Stimulated activated CD8-positive, alpha-beta memory T cell treated with anti-CD3 and anti-CD28 coated beads, Interleukin-4, amount 100 ng/mL, for 48 hours (primary cell): ENCODE measurements around the gene GUCY1A1.

ENCODE experiments used
- DNase-seq: peaks from one replicate; pipeline ENCODE4 v3.0.0-alpha.2; 2020

GUCY1A1 gene

GRCh38 chr4:155745984-155746383 is 79.3 kb downstream of the GUCY1A1 start:
- no peak for DNase-seq

GRCh38 chr4:155748039-155748438 is 81.4 kb downstream of the GUCY1A1 start:
- no peak for DNase-seq

DNA sequence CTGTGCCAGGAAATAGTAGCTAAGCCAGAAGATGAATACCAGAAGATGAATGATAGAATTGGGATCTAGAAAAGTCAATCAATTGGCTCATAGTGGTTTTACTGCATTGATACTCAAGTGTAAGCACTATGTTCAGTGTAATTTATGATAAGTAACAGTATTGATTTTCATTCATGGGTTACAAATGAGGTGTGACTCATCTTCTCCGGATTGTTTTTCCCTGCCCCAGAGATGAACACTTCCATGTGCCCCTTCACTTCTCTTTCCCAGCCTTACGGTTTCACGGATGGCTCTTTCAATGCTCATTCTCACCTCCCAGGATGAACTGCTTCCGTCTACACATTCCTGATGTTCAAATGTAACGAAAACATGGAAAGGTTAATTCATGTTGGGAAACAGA is 82.4 kb downstream of the GUCY1A1 start:
- no peak for DNase-seq

- DNase-seq: no peak
These were observed 84.9 kb downstream of the GUCY1A1 start for GRCh38 chr4:155751569-155751968.

- DNase-seq: no peak
These were observed 91.2 kb downstream of the GUCY1A1 start for GRCh38 chr4:155757745-155758265.

DNA sequence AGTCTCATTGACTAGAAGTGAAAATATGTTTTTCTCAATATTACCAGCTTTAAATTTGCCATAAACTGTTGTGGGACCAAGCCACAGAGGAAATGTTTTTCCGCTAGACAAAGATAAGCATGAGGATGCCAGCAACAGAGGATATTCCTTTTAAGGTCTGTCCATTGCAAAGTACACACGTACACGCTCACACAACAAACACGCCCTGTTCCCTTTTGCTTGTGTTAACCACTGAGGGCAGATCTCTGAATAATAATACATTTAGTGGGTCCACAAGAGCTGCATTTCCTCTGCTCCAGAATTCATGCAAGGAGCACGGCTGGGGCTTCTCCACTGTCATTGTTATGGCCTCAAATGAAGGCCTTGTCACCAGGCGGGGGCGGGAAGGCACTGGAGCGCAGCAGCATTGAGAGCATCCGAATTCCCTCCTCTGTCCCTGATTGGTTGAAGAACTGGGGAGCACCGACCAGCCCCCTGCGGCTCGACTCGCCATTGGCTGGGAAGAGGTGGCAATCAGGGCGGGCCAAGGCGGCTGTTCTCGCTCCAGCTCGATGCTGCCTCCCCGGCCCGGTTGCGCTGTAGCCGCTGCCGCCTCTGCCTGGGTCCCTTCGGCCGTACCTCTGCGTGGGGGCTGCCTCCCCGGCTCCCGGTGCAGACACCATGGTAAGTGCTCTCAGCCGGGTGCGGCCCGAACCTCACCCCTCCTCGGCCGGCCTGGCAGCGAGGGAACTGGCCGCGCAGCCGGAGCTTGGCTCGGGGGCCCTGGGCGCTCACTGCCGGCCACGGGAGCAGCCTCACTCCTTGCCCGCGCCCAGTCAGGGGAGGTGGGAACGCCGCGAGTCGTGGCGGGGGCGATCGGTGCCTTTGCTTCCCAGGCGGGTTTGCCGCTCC is 92.1 kb downstream of the GUCY1A1 start, which contains the start of gene GUCY1B1:
GUCY1B1 (plus strand) TSS at position 541 of the 891 bp plus-strand sequence; CDS start at position 661, 120 bp downstream.
- peak; percentile 78 for DNase-seq

DNA sequence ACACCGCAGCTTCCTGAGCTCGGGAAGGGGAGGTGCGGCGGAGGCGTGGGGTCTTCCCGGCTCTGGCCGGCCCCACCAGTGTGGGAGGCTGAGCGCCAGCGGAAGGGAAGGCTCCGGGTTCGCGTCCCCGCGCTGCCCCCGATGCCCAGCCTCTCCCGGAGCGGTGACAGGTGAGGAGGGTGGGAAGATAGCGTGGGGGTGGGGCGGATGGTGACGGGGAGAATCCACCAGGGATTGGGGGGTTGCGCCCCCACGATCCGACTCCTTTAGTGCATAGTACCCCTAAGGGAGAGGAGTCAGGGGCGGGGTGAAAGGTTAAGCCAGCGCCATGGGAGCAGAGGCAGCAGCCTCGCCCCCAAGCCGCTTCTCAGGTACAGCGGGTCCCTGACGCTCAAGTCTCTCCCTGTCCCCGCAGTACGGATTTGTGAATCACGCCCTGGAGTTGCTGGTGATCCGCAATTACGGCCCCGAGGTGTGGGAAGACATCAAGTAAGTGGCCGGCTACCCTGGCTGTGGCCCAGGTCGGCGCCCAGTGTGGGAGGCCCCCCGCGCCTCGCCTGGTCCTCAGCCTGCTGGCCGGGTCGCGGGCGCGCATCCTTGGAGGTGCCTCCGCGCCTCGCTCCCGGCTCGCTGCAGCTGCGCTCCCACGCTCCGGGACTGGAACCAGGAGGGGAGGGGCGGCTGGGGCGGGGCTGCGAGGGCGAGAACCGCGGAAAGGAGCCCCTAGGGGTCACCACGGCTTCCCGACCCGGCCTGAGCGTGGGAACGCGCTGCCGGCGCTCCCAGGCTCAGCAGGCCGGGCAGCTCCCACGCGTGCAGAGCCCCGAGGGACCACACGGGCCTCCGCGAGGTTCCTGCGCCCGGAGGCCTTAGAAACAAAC is 93.0 kb downstream of the GUCY1A1 start:
- DNase-seq: peak; percentile 23

DNA sequence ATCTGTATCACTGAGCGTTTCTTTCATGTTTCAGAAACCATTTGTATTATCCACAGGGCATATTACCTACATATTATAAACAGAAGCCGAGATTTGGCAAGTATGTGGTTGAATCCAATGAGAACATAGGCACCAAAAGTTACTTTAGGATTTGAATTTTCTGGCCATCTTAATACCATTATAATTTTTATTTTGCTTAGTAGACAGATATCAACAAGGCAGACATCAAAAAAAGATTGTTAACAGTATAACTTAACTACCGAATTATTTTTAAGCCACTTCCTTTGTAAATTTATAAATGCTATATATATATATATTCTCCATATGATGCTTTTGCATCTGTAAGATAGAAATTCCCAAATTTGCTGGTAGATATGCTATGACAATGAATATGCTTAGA is 94.4 kb downstream of the GUCY1A1 start:
- DNase-seq: no peak

GRCh38 chr4:155761916-155762315 is 95.3 kb downstream of the GUCY1A1 start:
- DNase-seq: no peak

- DNase-seq: no peak
These were observed 95.7 kb downstream of the GUCY1A1 start for GRCh38 chr4:155762334-155762733.

DNA sequence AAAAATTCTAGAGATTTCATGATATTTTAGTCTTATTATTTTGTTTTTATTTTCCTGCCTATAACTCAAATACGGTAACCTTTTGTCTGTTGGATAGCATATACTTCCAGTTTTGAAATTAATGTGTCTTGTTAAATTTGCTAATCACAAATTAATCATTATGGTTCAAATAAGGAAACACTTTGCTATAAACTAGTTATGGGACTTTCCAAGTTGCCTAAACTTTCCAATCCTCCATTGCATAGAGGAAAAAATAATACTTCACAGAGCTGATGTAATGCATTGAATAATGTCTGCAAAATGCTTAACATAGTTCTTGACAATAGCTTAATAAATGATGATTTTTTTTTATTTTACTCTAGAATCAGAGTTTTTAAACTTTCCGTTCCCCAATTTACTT is 96.9 kb downstream of the GUCY1A1 start:
- no peak for DNase-seq

- DNase-seq: no peak
These were observed 98.5 kb downstream of the GUCY1A1 start for GRCh38 chr4:155765149-155765548.

DNA sequence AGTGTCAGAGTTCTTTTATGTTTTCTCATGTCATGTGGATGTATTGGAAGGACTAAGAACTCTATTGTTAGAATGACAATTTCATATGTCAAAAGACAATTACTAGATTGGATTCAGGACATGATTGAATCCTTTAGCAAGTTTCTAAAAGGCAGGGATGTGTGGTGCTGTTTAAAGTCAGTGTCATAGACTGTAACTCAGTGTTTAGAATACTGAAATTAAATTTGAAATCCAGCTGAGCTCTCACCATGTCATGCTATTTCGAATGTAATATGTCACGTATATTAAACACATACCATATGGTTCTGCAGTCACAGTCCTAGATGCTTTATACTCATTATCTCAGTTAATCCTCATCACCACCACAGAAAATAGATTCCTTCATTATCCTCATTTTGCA is 100.0 kb downstream of the GUCY1A1 start:
- DNase-seq: no peak

DNA sequence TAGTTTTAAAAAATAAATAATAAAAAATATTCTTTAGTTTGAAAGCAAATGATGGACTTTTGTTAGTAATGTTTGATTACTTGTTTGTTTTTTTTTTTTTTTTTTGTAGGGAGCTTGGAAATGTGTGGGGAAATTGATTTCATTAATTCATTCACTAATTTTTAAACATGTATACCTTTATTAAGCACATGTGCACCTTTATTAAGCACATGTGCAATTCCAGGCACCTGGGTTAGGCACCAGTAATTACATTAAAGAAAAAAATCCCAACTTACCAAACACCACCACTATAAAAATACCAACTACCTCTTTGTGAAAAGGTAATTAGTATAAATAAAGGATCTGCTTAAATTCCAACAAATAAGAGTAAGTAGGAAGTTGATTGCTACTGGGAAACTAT is 101.7 kb downstream of the GUCY1A1 start:
- DNase-seq: no peak

DNA sequence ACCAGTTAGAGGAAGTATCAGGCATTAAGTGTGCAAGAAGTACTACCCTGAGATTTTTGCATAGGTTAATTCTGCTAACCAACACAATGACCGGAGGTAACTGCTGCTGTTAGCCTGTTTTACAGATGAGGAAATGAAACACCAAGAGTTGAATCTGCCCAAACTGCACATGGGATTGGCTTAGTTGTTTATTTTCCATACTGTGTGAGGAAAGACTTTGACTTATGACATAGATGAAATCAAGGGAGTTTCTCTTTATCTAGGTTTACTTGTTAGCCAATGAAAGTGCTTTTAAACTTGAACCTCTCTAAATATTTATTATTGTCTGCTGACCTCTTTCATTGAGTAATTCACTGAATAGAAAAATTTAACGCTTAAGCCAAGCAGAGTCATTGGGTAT is 102.4 kb downstream of the GUCY1A1 start:
- no peak for DNase-seq

DNA sequence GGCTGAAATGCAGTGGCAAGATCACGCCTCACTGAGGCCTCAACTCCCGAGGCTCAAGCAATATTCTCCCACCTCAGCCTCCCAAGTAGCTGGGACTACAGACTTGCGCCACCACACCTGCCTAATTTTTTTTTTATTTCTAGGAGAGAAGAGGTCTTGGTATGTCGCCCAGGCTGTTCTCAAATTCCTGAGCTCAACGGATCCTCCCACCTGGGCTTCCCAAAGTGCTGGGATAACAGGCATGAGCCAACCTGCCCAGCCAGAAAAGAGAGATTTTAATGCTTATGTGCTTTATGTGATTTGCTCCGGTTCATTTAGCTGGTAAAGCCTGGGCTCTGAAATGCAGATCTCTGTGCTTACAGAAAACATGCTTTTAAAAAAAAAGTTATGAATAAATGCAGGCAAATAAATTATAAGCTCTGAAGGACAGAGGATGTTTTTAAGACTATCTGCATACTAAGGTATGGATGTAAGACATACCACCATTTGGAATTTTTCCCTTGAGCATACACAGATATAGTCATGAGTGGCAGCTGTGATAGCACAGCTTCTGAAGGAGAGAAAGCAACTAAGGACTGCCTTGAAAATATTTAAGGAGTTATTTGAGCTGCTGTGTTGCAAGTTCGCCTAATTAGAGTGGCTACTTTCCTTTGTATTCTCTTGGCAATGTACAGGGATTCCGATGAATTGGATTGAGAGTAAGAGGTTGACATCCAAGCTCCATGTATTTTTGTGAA is 106.0 kb downstream of the GUCY1A1 start:
- DNase-seq: no peak

- DNase-seq: no peak
These were observed 106.7 kb downstream of the GUCY1A1 start for GRCh38 chr4:155773196-155773800.

GRCh38 chr4:155774033-155774432 is 107.4 kb downstream of the GUCY1A1 start:
- no peak for DNase-seq

- DNase-seq: no peak
These were observed 111.5 kb downstream of the GUCY1A1 start for GRCh38 chr4:155777971-155778735.

DNA sequence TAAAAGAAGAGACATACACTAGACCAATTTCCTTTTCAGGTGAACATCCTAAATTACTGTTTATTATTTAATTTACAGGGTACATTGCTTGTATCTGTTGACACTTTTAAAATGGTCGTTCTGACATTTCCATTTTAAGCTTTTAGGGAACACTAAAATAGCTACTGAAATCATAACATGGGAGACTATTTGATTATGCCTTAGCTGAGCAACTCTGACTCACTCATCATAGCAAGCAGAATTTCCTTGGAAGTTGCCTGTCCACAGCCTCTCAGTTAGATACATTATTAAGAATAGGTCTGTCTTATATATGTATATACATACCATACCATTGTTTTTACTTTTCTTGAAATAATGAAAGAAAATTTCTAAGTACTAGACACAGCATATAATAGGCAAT is 114.1 kb downstream of the GUCY1A1 start:
- DNase-seq: no peak

DNA sequence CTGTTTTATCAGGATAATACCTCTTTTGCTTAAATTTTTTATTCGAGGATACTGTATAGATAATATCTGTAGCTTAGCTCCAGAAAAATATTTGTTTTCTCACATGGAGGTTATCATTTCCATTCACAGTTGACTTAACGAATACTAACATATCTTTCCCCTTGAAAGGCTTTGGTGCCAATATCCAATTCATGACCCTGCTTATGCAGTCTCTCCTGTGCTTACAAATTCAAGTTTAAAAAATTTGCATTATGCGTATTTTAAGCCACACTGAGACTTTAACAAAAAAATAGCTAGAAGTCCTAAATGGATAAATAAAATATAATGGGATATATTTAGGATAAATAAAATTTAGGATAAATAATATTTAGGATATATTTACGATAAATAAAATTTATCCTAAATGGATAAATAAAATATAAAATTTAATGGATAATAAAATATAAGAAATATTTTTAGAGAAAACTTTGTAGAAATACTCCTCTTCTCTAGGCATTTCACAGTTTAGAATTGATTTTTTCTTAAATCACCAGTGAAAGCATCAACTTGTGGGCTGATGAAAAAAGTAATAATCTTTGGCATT is 114.7 kb downstream of the GUCY1A1 start:
- no peak for DNase-seq
